ENCODE results near the gene PODXL2.

DNA sequence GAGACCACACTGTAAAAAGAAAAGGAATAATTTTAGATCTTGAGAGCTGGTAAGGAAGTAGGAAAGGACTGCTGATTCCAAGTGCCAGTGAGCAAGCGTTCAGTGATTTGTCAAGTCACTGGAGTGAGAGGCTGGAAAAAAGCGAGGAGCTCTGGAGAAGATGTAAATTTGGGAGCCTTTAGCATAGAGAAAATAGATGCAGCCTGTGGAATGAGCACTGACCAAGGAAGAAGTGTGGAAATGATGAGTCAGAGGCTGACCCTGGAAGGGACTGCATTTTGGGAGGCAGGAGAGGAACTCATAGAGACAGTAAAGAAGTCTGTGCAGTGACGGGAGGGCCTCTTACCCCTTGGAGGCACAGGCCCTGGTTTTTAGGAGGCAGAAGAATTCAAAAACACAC lies 26.7 kb downstream of the PODXL2 start:
- no peak for TF ChIP-seq POLR2AphosphoS5 (IDR thresholded peaks at IDR 0.05; ENCODE audit: low read depth, low read length)
- TF ChIP-seq CTCF (IDR thresholded peaks at IDR 0.05): no peak
- TF ChIP-seq, protein P1, sequence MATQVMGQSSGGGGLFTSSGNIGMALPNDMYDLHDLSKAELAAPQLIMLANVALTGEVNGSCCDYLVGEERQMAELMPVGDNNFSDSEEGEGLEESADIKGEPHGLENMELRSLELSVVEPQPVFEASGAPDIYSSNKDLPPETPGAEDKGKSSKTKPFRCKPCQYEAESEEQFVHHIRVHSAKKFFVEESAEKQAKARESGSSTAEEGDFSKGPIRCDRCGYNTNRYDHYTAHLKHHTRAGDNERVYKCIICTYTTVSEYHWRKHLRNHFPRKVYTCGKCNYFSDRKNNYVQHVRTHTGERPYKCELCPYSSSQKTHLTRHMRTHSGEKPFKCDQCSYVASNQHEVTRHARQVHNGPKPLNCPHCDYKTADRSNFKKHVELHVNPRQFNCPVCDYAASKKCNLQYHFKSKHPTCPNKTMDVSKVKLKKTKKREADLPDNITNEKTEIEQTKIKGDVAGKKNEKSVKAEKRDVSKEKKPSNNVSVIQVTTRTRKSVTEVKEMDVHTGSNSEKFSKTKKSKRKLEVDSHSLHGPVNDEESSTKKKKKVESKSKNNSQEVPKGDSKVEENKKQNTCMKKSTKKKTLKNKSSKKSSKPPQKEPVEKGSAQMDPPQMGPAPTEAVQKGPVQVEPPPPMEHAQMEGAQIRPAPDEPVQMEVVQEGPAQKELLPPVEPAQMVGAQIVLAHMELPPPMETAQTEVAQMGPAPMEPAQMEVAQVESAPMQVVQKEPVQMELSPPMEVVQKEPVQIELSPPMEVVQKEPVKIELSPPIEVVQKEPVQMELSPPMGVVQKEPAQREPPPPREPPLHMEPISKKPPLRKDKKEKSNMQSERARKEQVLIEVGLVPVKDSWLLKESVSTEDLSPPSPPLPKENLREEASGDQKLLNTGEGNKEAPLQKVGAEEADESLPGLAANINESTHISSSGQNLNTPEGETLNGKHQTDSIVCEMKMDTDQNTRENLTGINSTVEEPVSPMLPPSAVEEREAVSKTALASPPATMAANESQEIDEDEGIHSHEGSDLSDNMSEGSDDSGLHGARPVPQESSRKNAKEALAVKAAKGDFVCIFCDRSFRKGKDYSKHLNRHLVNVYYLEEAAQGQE (IDR thresholded peaks at IDR 0.05; ENCODE audit: insufficient read depth in 1 of 2, low read depth in 2 of 2, low read length in 1 of 2): no peak
- TF ChIP-seq SIN3A (IDR thresholded peaks at IDR 0.05; ENCODE audit: borderline replicate concordance, insufficient read depth, low read depth, low read length): no peak
- TF ChIP-seq TCF7L2 (IDR thresholded peaks at IDR 0.05; ENCODE audit: low read depth, low read length): no peak

Data from Panc1 (cell line).